Astrocyte (in vitro differentiated cells and primary cell): Measurements from ENCODE around the gene AP2B1. TPM values are rescaled to one million over a fixed set of nuclear protein-coding genes. Genes with fewer than 3 reads are reported as not detected.

Experiments used
- DNase-seq: peaks from one replicate; pipeline ENCODE4 v3.0.0-alpha.2; 2010; ENCODE audit warnings: low read depth
- FAIRE-seq: peaks from 2 replicates; lab custom pipeline; 2011; peaks lifted over from hg19 to GRCh38; lab: Jason Lieb, UNC
- H2AFZ ChIP-seq: 2 replicates; pipeline ENCODE4 v1.6.0; 2012; ENCODE audit warnings: low read depth, low read length, inconsistent platforms
- H3K27ac ChIP-seq: 2 replicates; pipeline ENCODE4 v1.5.1; 2011; ENCODE audit warnings: low read depth, low read length, inconsistent platforms
- H3K27me3 ChIP-seq: 2 replicates; pipeline ENCODE4 v1.6.0; 2011; ENCODE audit warnings: low read length, inconsistent platforms; ENCODE audit not compliant: insufficient read depth
- H3K36me3 ChIP-seq: 2 replicates; pipeline ENCODE4 v1.5.1; 2011; ENCODE audit warnings: low read length, inconsistent platforms; ENCODE audit not compliant: insufficient read depth
- H3K4me1 ChIP-seq: 2 replicates; pipeline ENCODE4 v1.5.1; 2011; ENCODE audit warnings: low read length, inconsistent platforms; ENCODE audit not compliant: insufficient read depth
- H3K4me2 ChIP-seq: 2 replicates; pipeline ENCODE4 v1.6.0; 2012; ENCODE audit warnings: low read length, inconsistent platforms
- H3K4me3 ChIP-seq: 2 replicates; pipeline ENCODE4 v1.5.1; 2011; ENCODE audit warnings: low read depth, mild to moderate bottlenecking, low read length, inconsistent platforms; ENCODE audit not compliant: insufficient read depth
- H3K79me2 ChIP-seq: 2 replicates; pipeline ENCODE4 v1.6.0; 2012; ENCODE audit warnings: mild to moderate bottlenecking, low read length, inconsistent platforms; ENCODE audit not compliant: insufficient read depth
- H3K9ac ChIP-seq: 2 replicates; pipeline ENCODE4 v1.6.0; 2012; ENCODE audit warnings: mild to moderate bottlenecking, low read length, inconsistent platforms
- H3K9me3 ChIP-seq: 2 replicates; pipeline ENCODE4 v1.5.1; 2012; ENCODE audit warnings: low read depth, mild to moderate bottlenecking, low read length, inconsistent platforms; ENCODE audit not compliant: insufficient read depth
- H4K20me1 ChIP-seq: 2 replicates; pipeline ENCODE4 v1.6.0; 2012; ENCODE audit warnings: low read length, inconsistent platforms; ENCODE audit not compliant: insufficient read depth
- H3K27ac Mint-ChIP-seq: one replicate; pipeline ENCODE4 v1.8.0; 2021; ENCODE audit warnings: mild to moderate bottlenecking, mixed read lengths; ENCODE audit not compliant: unreplicated experiment
- H3K27me3 Mint-ChIP-seq: one replicate; pipeline ENCODE4 v1.8.0; 2021; ENCODE audit warnings: low read depth, mixed read lengths; ENCODE audit not compliant: unreplicated experiment
- H3K36me3 Mint-ChIP-seq: one replicate; pipeline ENCODE4 v1.8.0; 2021; ENCODE audit warnings: low read depth, mixed read lengths; ENCODE audit not compliant: unreplicated experiment
- H3K4me1 Mint-ChIP-seq: one replicate; pipeline ENCODE4 v1.8.0; 2021; ENCODE audit warnings: low read depth, mixed read lengths; ENCODE audit not compliant: unreplicated experiment
- H3K4me3 Mint-ChIP-seq: one replicate; pipeline ENCODE4 v1.8.0; 2021; ENCODE audit warnings: mild to moderate bottlenecking, moderate library complexity, mixed read lengths; ENCODE audit not compliant: unreplicated experiment
- H3K9me3 Mint-ChIP-seq: one replicate; pipeline ENCODE4 v1.8.0; 2021; ENCODE audit warnings: mild to moderate bottlenecking, mixed read lengths; ENCODE audit not compliant: unreplicated experiment
- EZH2 ChIP-seq: IDR thresholded peaks from 2 replicates; pipeline ENCODE4 v1.6.1; 2012; ENCODE audit warnings: mild to moderate bottlenecking, low read length, inconsistent platforms; ENCODE audit not compliant: insufficient read depth
- total RNA-seq: library from RNA; stranded (reverse); gene quantifications from 2 replicates; pipeline ENCODE4 v1.2.1, GENCODE V29; 2021
- TF ChIP-seq, protein P1 (sequence below): IDR thresholded peaks from 2 replicates; pipeline ENCODE4 v1.5.1; 2011; ENCODE audit warnings: low read depth, mild to moderate bottlenecking, inconsistent platforms, low read length, moderate library complexity; ENCODE audit not compliant: insufficient read depth

Gene AP2B1
- total RNA-seq, 1 donor from 2014 or later, result 313 TPM

DNA sequence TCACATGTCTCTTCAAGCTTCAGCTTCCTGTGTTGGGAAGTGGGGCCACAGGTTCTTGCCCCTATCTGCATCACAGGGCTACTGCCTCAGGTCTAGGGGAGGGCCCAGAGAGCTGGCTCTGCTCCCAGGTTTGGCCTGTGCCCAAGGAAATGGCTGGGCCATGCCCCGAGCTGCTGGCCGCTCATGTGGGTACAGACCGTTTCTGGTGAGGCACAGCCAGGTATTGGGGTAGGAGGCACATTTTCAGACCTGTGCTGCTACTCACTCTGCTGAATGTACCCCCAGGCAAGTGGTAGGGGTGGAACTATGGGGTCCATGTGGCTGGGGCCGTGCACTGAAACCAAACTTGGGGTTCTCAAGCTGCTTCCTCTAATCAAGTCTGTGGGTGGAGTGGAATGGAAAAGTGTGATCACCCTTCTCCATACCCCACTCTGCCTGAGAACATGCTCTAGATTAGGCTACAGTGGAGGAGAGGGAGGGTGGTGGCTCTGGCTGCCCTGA, 161.3 kb downstream of the AP2B1 start:
- Histone ChIP-seq H3K9me3 (no peaks in the 10 kb centered on the region), H3K36me3 (no peaks in the 10 kb centered on the region), H4K20me1 (no peaks in the 10 kb centered on the region), H3K9ac (no peak overlapping the region), H2AFZ (no peak overlapping the region), H3K4me3 (no peak overlapping the region), H3K27me3 (peaks cover 14% of the 10 kb centered on the region), H3K79me2 (no peaks in the 10 kb centered on the region), H3K4me1 (peaks cover 6% of the 10 kb centered on the region), H3K4me2 (no peak overlapping the region), H3K27ac (no peak overlapping the region)
- H3K4me3 Mint-ChIP-seq, result no peak overlapping the region
- TF ChIP-seq, protein P1, sequence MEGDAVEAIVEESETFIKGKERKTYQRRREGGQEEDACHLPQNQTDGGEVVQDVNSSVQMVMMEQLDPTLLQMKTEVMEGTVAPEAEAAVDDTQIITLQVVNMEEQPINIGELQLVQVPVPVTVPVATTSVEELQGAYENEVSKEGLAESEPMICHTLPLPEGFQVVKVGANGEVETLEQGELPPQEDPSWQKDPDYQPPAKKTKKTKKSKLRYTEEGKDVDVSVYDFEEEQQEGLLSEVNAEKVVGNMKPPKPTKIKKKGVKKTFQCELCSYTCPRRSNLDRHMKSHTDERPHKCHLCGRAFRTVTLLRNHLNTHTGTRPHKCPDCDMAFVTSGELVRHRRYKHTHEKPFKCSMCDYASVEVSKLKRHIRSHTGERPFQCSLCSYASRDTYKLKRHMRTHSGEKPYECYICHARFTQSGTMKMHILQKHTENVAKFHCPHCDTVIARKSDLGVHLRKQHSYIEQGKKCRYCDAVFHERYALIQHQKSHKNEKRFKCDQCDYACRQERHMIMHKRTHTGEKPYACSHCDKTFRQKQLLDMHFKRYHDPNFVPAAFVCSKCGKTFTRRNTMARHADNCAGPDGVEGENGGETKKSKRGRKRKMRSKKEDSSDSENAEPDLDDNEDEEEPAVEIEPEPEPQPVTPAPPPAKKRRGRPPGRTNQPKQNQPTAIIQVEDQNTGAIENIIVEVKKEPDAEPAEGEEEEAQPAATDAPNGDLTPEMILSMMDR, result no peak
- TF ChIP-seq EZH2, result no peak
- peaks cover 52% of the 10 kb centered on the region for H3K27me3 Mint-ChIP-seq
- FAIRE-seq (no peak), DNase-seq (no peak)
- H3K9me3 Mint-ChIP-seq, result peaks cover 1% of the 10 kb centered on the region
- no peaks in the 10 kb centered on the region for H3K36me3 Mint-ChIP-seq
- no peak overlapping the region for H3K27ac Mint-ChIP-seq
- H3K4me1 Mint-ChIP-seq, result no peaks in the 10 kb centered on the region

DNA sequence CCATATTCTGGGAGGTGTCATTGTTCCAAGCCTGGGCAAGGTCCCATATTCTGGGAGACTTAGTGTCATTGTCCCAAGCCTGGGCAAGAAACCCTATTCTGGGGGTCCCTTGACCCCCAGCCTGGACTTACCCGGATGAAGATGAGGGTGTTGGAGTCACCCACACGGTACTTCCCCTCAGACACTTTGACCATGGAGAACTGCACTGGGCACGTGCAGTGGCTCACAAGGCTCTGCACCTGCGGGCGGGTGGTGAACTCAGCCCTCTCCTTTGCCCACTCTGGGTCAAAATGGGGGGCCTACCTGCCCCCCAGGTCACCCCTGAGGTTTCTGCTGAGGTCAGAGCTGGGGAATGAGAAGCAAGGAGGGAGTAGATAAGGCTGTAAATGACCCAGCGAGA, 161.9 kb downstream of the AP2B1 start:
- Mint-ChIP-seq H3K4me1 (no peaks in the 10 kb centered on the region), H3K27ac (no peak overlapping the region), H3K27me3 (peaks cover 50% of the 10 kb centered on the region), H3K9me3 (no peaks in the 10 kb centered on the region), H3K36me3 (no peaks in the 10 kb centered on the region), H3K4me3 (no peak overlapping the region)
- Histone ChIP-seq H3K4me2 (no peak overlapping the region), H3K27ac (no peak overlapping the region), H3K9me3 (no peaks in the 10 kb centered on the region), H3K36me3 (no peaks in the 10 kb centered on the region), H3K79me2 (no peaks in the 10 kb centered on the region), H2AFZ (no peak overlapping the region), H4K20me1 (no peaks in the 10 kb centered on the region), H3K4me1 (peaks cover 6% of the 10 kb centered on the region), H3K27me3 (peaks cover 14% of the 10 kb centered on the region), H3K9ac (no peak overlapping the region), H3K4me3 (no peak overlapping the region)
- TF ChIP-seq, protein P1, result no peak
- TF ChIP-seq EZH2, result no peak
- no peak for DNase-seq
- FAIRE-seq, result no peak

DNA sequence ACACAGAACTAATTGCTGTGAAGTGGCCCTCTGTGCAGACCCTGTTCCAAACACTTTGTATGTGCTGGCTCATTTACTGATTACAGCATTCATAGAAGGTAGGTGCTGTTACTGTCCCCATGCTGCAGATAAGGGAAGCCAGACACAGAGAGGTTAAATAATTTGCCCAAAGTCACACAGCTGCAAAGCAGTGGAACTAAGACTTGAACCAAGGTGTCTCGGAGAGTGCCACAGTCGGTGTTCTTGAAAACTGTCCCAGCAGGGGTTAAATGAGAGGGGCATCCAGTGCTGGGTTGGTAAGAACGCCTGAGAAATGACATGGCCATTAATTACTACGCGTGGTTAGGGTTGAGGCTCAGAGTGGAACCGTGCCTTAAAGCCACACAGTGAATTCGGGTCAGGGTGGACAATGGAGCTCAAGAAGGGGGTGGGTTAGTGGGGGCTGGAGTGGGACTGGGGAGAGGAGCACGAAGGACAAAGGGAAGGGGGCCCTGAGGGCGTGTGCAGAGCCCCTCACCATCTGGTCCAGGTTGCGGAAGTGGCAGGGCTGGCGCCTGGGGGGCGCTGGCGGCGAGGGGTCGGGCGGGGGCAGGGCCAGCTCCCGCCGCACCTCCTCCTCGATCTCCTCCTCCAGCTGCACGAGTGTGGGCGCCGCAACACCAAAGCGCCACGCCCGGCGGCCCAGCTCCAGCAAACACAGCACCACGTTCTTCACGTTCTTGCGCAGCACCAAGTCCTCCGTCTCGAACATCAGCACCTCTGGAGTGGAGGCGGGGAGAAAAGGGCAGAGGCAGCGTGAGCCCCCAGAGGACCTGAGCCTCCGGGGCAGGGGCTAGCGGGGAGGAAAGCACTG, 162.7 kb downstream of the AP2B1 start:
- H3K27me3 ChIP-seq, result peaks cover 14% of the 10 kb centered on the region
- H3K4me1 ChIP-seq, result peaks cover 6% of the 10 kb centered on the region
- H4K20me1 ChIP-seq, result no peaks in the 10 kb centered on the region
- Mint-ChIP-seq H3K9me3 (no peaks in the 10 kb centered on the region), H3K36me3 (no peaks in the 10 kb centered on the region), H3K27ac (no peak overlapping the region), H3K4me1 (no peaks in the 10 kb centered on the region), H3K27me3 (peaks cover 44% of the 10 kb centered on the region), H3K4me3 (no peak overlapping the region)
- H3K79me2 ChIP-seq, result no peaks in the 10 kb centered on the region
- H3K9ac ChIP-seq, result no peak overlapping the region
- H3K4me2 ChIP-seq, result peak overlapping the region; percentile 64
- FAIRE-seq, result no peak
- no peak overlapping the region for H2AFZ ChIP-seq
- TF ChIP-seq EZH2, result peak; percentile 64
- TF ChIP-seq, protein P1, result no peak
- H3K4me3 ChIP-seq, result no peak overlapping the region
- H3K27ac ChIP-seq, result no peak overlapping the region
- no peaks in the 10 kb centered on the region for H3K36me3 ChIP-seq
- no peaks in the 10 kb centered on the region for H3K9me3 ChIP-seq
- no peak for DNase-seq
